GM19023 (cell line): ENCODE results near the gene PINLYP.

ENCODE experiments used
- ATAC-seq: cut with Tn5 transposase; IDR thresholded peaks from one replicate; pipeline ENCODE4 v1.9.1; 2021; ENCODE audit warnings: mild to moderate bottlenecking, moderate library complexity; ENCODE audit not compliant: unreplicated experiment

PINLYP gene

DNA sequence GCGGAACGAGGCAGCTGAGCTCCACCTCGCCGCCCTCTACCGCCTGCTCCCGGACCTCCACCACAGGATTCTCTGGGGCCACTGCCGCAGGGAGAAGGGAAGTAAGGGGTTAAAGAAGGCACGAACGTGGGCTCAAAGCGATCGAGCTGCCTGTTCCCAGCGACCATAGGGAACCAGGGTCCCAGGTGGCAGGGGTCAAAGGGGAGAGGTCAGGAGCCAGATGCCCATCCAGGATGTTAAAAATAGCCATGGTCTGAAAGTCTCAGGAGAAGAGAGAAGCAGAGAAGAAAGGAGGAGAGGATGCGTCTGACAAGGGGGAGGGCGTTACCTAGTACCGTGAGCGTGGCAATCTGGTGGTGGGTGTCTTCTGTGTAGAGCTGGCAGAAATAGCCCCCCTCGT is 51.2 kb downstream of the PINLYP start:
- ATAC-seq, result no peak

DNA sequence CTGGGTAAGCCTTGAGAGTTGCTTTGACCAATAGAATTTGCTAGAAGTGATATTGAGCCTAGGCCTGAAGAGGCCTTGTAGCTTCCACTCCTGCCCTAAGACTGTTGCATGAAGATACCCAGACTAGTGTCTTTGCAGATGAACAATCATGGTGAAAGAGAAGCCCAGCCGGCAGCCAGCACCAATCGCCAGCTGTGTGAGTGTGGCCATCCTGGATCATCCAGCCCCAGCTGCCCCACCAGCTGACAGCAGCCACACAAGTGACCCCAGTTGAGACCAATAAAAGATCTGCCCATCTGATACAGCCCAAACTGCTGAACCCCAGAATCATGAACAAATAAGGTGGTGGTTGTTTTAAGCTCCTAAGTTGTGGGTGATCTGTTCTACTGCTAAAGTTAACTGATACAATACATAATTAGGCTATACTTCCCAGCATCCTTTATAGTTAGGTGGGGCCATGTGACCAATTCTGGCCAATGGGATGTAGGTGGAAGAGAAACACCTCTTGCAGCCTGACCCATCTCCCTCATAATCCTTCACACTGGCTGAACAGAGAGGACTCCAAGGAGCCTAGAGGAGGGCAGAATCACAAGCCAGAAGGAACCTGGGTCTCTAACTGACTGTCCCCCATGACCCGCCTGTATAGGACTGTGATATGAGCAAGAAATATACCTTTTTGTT is 53.2 kb downstream of the PINLYP start:
- ATAC-seq, result no peak

DNA sequence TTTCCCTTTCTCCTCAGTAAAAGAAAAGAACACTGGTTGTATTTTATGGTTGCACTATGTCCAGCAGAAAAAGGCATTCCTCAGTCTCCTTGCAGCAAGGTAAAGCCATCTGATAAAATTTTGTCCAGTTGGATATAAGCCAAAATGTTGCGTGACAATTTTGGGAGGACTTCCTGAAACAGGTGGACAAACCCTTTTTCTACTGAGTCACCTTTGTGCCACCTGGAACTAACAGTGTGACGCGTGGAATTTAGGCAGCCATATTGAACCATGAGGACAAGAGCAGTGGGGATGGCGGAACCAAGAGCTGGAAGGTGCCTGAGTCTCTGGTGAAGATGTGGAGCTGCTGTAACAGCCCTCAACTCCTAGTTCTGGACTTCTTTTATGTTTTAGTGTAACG is 55.9 kb downstream of the PINLYP start:
- ATAC-seq, result no peak
